ENCODE data around the gene RWDD2A.

- TF ChIP-seq CTCF (IDR thresholded peaks at IDR 0.05; ENCODE audit: insufficient read depth, low read length, poor library complexity, severe bottlenecking) (no peak), EZH2phosphoT487 (conservative IDR thresholded peaks at IDR 0.05; ENCODE audit: low read length) (no peak)
These were observed 800 bp downstream of the RWDD2A start for GRCh38 chr6:83193747-83194566.

Data from SU-DHL-6 (cell line).